Stimulated activated CD8-positive, alpha-beta memory T cell treated with anti-CD3 and anti-CD28 coated beads, Interleukin-7, amount 100 ng/mL, for 48 hours (primary cell): Measurements from ENCODE around the gene KCNH2.
A peak's percentile ranks its signal among the peaks of the same experiment; 100 is the strongest.

ENCODE experiments used
- DNase-seq, 2 donors: peaks; one replicate each; pipeline ENCODE4 v3.0.0-alpha.2; 2020; ENCODE audit warnings: low read depth in 1 of 2; ENCODE audit errors: extremely low read depth in 1 of 2

Gene KCNH2

DNA sequence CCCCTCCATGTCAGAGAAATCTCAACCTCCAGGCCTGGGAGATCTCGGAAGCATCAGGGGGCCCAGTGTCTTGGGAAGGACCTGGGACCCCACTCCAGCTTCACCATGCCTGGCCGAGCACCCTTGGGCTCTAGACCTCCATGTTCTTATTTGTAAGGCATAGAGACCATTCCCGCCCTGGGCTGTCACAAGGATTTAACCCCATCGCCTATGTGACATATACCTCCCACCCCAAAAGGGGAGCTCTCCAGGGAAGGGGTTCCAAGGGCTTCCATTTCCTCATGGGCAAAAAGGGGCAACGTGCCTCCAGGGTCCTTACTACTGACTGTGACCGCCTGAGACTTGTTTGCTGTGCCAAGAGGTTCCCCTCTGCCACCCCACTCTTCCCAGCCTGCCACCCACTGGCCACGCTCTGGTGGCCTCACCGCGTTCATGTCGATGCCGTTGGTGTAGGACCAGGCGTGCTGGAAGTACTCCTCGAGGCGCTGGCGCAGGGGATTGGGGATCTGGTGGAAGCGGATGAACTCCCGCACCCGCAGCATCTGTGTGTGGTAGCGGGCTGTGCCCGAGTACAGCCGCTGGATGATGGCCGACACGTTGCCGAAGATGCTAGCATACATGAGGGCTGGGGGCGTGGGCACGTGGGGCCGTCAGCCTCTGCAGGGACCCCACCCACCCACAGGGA lies 27.5 kb downstream of the KCNH2 start:
- no peak for DNase-seq

DNA sequence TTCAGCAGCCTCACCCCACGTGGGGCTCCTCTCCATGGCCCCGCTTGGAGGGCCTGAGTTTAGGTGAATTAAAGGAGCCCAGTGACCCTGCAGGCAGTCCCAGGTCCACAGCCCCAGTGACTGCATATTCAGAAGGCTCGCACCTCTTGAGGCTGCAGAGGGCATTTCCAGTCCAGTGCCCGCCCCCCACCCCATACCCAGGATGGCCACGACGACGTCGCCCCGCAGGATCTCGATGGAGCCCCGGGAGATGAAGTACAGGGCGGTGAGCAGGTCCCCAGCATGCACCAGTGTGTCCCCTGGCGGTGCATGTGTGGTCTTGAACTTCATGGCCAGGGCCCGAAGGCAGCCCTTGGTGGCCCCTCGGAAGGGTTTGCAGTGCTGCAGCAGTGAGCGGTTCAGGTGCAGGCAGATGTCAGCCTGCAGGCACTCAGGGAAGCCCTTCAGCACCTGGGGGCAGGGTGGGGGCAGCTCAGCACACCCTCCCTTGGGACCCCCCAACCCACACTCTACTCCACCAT lies 28.1 kb downstream of the KCNH2 start:
- no peak for DNase-seq

DNA sequence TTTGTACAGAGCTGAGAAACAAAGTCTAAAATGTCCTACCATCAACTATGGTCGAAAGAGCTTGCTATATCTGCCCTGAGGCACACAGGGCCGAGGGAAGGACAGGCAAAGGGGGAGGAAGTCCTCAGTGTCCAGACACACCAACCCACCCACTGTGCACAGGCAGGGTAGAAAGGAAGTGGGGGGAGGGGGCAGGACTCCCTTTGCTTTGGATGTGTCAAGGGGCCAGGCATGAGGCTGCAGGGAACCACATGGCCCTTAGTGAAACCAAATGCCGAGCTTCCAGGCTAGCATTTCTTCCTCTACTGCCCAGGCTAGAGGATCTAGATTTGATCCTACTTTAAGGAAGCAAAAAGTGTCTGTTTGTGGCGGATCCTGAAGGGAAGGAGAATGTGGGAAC lies 28.6 kb downstream of the KCNH2 start:
- DNase-seq = no peak

DNA sequence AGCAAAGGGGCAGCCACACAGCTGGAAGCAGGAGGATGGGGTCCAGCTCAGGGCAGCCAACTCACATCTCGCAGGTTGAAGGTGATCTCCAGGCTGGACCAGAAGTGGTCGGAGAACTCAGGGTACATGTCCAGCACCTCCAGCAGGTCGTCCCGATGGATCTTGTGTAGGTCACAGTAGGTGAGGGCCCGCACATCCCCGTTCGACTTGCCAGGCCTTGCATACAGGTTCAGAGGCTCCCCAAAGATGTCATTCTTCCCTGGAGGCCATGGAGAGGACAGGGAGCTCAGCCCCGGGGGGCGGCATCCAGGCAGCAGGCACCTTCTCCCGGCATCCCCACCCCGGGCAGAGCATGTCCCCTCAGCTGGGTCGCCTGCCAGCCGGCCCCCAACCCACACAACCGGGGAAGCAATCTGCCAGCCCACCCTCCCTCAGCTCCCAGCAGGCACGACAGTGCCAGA lies 29.3 kb downstream of the KCNH2 start:
- no peak for DNase-seq

DNA sequence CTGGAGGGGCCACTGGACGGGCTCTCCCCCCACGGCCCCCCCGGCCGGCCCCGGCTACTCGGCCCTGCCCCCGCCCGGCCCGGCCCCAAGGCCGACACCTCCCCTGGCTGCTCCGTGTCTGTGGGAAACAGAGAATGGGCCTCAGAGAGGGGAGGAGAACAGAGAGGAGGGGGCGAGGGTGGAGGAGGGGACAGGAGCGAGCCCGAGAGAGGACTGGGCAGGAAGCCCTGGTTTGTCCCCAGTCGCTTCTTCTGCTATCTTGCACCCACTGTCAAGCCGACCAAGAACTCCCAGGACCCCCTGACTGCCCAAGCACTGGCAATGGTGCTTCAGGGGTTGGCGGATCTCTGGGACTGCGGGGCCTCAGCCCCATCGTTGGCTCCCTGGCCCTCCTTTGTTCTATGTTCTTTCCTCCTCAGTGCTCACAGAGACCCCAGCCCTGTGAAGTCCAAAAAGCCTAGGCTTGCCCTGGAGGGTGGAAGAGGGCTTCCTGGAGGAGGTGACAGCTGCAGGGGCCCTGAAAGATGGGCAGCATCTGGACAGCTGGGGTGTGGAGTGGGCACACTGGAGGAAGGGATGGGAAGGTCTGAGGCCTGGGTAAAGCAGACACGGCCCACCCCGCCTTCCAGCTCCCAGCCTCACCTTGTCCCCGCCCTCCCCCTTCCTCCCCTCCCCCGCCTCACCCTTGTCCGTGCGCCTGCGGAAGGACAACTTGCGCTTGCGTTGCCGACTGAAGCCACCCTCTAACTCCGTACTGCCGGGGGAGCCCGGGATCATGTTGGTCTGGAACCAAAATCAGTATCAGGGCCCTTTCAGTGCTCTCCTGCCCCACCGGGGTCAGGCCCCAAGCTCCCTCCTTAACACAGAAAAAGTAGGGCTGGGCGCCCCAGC lies 30.1 kb downstream of the KCNH2 start:
- no peak for DNase-seq

DNA sequence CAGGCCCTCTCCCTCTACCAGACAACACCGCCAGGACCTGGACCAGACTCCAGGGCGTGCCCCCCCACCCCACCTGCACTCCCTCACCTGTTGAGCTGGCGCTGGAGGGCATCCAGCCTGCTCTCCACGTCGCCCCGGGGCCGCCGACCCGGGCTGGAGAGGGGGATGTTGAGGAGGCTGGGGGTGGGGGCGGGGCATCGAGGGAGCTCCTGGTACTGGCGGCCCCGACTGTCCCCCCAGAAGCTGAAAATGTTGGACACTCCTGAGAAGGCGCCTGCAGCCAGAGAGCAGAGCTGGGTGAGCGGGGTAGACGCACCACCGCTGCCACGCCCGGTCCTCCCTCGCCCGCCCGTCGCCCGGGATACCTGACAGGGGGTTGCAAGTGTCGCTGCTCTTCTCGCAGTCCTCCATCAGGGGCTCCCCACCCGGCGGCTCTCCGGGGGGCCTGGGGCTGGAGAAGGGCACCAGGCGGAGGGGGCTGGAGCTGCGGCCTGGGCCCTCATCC lies 30.8 kb downstream of the KCNH2 start:
- no peak for DNase-seq

DNA sequence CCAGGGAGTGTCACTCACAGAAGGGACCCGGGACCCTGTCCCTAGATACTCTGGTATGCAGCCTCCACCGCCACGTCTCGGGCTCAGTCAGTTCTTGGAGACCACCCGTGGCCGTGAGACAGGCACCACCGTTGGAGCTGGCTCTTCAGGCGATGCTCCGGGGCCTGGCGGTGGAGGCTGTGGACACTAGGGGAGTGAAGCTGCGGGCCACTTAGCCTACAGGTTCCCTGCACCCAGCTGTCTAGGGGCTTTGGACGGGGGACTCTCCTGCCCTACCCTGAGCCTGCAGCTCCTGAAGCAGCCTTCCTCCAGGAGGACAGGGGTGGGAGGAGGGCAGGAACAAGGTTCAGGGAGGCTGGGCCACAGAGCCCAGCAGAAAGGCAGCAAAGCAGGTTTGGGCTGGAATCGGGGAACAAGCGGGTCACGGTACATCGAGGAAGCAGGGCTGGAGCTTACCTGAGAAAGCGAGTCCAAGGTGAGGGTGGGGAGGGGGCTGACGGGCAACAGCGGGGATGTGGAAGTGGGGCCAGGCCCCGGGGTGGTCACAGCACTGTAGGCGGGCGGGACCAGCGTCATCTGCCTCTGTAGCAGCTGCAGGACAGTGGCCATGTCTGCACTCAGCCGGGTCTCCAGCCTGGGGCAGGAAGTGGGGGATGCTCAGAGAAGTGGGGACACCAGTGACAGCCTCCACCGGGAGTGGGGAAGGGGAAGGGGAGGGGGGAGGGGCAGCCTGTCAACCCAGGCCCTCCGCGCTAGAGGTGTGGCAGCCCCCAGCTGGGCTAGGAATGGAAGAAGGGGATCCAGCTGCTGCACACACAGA lies 31.5 kb downstream of the KCNH2 start:
- no peak for DNase-seq

DNA sequence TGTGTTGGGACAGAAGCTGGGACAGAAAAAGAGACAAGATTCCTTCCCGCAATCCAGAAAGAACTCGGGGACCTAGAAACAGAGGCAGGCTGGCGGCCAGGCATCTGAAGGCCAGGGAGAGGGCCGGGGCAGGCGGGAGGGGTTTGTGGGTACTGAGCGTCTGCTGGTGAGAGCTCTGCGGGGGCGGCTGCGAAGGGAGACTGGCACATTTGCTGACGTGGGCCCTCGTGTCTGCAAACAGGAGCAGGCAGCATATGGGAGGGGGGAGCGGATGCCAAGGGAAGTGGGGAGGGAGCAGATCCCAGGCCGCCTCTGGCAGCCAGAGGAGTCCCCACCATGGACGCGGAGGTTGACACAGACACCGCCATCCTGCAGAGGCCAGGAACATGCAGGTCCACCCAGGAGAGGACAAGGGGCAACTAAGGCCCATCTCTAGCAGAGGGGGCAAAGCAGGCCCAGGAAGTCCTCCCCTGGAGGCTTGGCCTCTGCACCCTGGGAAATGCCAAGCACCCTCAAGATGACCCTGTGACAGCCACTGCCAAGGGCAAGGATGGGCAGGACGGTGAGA lies 32.2 kb downstream of the KCNH2 start:
- DNase-seq = no peak

DNA sequence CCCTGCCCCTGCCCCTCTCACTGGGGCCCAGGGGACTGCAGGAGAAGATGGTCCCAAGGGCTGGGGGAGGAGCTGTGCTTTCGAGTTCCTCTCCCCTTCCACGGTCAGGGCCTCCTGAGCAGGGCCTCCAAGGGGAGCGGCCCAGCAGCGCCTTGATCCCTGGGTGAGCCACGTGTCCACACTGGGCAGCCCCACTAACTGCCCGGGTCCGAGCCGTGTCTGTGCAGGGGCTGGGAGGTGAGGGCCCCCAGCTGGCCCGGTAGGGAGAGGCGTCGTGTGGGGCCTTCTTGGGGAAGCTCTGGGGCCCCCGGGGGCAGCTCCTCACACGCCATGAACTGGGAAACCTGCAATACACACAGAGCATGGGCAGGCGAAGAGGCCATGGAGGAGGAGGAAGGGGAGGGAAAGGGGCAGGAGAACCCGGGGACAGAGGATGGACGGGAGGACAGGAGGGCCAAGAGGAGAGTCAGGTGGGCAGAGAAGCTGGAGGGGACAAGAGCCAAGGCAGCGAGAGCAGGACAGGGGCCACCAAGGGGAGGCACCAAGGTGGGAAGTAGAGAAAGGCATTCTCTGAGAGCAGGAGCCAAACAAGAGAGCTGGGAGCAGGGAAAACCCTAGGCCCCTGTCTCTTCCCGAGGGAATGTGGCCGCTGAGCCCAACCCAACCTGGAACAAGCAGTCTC lies 32.8 kb downstream of the KCNH2 start:
- DNase-seq = no peak

DNA sequence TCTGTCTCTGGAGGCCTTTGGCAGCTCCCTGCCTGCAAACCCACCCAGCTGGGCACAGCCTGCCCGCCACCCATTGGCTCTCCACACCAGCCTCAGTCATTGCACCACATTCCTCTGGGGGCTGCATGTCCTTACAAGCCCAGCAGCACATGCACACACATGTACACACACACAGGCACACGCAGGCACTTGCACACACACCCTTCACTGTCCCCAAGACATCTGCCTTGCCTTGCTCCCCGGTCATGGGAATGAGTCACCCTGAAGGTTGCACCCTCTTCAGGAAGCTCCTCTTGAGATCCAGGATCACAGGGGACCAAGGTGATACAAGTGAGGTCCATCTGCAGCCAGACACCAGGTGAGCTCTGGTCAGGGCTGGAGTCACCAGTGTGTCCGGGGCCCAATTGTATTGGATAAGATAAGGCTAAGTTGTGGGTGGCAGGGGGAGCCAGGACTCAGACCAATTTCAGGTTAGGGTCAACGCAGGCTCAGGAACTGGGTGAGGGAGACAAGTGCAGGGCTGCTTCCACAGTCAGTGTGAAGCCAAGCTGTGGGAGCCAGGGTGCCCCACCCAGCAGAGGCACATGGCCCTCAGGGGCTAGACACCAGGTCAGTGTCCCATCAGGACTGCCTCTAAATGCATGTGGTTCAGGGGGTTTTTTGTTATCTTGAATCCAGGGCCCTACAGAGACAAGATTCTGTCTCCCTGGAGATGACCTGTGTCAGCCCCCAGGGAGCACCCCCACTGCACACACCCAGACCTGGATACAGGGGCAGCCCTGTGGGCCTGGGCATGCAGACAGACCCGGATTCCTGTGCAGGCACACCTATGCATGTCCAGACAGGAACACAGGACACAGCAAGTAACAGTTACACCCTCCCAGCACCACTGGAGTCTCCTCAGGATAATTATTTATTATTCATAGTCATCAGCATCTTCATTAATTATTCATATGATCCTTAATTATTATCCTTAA lies 33.8 kb downstream of the KCNH2 start:
- no peak for DNase-seq

DNA sequence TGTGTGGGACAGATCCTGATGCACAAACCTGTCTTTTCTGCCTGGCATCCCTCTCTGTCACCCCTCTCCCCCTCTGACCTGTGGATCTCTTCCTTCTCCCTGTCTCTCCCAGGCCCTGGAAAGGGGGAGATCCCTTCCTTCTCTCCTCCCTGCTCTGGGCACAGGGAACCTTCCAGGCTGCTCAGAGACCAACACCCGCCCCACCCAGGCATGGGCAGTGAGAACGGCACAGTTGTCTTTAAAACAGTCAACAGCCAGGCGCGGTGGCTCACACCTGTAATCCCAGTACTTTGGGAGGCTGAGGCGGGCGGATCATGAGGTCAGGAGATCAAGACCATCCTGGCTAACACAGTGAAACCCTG lies 34.7 kb downstream of the KCNH2 start:
- DNase-seq = no peak

DNA sequence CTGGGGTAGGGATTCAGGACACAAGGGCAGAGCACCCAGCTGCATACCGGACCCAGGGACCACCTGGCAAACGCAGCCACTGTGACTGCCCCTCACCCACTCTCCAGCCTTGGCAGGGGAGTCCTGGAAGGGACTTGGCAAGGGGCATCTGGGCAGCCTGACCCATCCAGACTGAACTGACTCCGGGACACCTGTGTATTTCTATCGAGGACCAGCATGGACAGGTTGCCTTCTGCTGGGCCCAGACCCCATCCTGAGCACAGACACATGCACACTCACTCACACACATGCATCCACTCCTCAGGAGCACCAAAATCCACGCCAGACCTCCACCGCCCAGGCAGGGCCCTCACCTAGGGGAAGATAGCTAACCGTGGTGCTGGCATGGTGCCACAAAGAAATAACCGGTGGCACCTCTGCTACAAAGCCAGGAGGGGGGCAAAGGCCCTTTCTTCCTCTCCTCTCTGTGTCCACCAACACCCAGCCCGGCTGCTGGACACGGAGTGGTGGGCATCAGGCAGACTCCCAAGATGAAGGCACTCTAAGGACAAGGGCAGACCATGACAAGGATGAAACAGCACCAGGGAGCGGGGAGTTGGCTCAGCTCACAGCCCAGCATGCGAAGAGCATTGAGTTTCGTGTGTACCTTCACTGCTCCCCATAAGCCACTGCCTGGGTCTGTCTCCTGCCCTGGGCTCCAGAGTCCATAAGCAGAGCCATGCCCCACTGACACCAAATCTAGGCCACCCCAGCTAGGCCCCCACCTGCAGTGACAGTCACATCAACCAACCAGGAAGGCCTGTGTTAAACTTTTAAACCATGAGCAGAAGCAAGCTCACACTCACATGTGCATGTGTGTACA lies 35.3 kb downstream of the KCNH2 start:
- DNase-seq = no peak

DNA sequence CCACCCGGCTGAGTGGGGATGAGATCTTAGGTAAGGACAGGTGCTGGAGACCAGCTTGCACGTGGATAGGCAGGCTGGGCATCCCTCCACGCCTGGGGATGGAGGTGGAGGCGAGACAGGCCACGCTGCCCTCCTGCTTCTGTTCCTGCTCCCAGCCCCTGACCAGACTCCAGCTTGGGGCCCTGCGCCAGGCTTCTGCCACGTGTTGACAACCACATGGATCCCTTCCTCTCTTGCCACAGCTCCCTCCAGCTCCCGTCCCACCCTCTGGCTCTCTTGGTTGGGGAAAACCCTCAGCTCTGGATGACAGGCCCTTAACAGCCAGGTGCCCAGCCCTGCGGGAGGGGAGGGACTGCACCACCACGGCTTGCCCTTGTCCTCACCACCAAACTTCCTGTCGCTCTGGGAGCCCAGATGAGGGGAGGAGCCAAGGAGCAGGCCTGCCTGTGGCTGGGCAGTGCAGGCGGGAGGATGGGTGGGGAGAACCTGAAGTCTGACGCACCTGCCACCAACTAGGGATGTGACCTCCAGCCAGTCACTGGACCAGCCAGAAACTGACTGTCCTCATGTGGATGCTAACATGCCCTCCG lies 36.0 kb downstream of the KCNH2 start:
- peak in 1 of 2 donors; percentile 15 for DNase-seq

DNA sequence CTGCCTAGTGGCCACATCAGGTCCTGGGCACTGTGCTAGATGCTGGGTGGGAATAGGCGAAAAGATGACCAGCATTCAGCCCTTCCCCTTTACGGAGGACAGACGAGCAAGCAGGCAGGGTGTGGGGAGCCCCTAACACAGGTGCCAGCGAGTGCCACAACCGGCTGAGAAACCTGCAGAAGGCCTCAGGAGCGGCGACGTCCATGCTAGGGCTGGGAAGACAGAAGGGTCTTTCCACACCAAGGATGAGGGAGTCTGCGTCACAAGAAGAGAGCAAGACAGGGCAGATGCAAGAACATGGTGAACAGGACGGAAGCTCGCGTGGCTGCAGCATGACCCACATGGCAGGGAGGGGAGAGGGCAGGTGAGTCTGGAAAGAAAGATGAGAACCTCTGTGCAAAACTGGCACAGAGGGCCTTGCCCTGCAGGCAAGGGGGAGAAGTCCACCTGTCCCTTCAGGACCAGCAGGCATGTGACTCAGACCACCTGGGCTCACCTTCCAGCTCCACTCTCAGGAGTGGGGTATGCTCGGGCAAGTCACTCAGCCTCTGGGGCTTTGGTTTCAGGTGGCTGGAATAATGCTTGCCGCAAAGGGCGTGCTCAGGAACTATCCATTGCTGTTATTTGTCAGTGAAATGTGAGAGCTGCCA lies 36.6 kb downstream of the KCNH2 start:
- no peak for DNase-seq

DNA sequence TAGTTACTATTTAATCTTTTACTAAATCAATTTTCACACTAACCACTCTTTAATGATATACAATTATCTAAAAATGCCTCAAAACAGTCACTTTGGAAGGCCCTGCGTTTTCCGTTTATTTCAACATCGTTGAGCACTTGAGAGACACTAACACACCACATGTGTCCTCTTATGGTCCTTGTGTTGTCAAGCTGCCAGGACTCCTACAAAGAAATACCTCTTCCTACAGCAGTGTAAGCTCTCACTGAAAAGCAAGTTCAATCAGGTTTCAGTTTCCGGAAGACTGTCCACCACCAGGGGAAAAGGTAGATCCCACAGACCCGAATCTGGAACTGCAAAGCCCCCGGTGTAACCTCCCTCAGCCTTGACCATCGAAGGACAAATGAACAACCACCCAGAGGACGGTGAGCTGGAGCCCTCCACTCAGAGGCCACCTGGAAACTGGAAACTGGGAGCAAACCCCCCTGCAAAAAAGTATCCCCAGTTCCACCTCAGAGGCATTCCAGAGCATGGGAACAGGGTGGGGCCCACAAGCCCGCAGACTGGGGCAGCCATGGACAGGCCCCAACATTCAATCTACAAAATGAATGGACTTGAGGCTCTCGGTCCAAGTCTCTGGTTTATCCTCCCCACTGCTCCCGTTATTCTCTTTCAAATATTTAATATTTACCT lies 37.6 kb downstream of the KCNH2 start:
- no peak for DNase-seq

DNA sequence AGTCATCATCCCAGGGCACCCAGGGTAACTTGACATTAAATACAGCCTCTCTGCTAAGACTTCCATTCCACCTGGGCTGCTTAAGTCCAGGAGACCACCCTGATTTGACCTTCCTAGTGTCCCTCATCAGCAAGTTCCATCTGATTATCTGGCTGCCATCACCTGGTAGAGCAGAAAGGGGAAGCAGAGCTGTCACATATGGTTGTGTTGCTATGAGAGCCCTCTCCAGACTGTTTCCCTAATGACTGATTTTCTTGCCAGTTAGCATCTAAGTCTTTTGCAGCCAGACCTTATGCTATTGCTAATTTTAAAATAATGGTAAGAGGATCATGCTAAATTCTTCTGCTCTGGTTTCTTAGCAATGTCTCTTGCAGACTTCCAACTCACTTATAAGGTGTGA lies 38.7 kb downstream of the KCNH2 start:
- no peak for DNase-seq

DNA sequence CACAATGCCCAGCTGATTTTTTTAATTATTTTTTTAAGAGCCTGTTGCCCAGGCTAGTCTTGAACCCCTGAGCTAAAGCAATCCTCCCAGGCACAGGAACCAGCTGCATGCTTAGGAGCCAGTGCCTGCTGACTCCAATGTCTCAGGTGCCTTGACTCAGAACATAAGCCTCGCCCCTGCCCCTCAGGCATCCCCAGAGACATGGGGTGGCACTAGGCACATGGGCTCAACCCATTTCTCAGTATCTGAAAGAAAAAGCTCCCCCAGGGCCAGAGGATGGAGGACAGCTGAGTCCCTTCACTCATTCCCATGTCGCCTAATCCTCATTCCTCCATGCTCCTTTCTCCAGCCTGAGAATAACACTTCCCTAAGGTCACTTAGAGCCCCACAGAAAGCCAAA lies 39.1 kb downstream of the KCNH2 start:
- DNase-seq = no peak
